Neural cell (in vitro differentiated cells): Measurements from ENCODE around the gene KIF6.

Source experiments
- EP300 ChIP-seq: fragments of 450-650 bp; conservative IDR thresholded peaks from 2 replicates; pipeline ENCODE4 v1.6.1; 2014; ENCODE audit warnings: antibody characterized with exemption, mild to moderate bottlenecking, moderate library complexity; ENCODE audit not compliant: poor library complexity, severe bottlenecking
- EZH2 ChIP-seq: fragments of 200-600, 300-800 bp; shearing (Covaris generic), sonication (generic); IDR thresholded peaks from 2 replicates; pipeline ENCODE4 v1.6.1; 2014; ENCODE audit warnings: antibody characterized with exemption, low read length, borderline replicate concordance, mild to moderate bottlenecking; ENCODE audit not compliant: insufficient read depth, poor library complexity, severe bottlenecking
- MXI1 ChIP-seq: fragments of 450-650 bp; conservative IDR thresholded peaks from 2 replicates; pipeline ENCODE4 v1.6.1; 2014; ENCODE audit warnings: antibody characterized with exemption, mild to moderate bottlenecking; ENCODE audit not compliant: poor library complexity, severe bottlenecking
- POLR2AphosphoS5 ChIP-seq: IDR thresholded peaks from 2 replicates; pipeline ENCODE4 v1.6.1; 2012
- RAD21 ChIP-seq: fragments of 450-650 bp; conservative IDR thresholded peaks from 2 replicates; pipeline ENCODE4 v1.6.1; 2014; ENCODE audit warnings: antibody characterized with exemption, mild to moderate bottlenecking, moderate library complexity
- REST ChIP-seq: IDR thresholded peaks from 2 replicates; pipeline ENCODE4 v1.6.1; 2012; ENCODE audit warnings: borderline replicate concordance
- TAF1 ChIP-seq: IDR thresholded peaks from 2 replicates; pipeline ENCODE4 v1.6.1; 2012; ENCODE audit warnings: low read depth
- TF ChIP-seq, protein P1 (sequence below): fragments of 450-650 bp; IDR thresholded peaks from 2 replicates; pipeline ENCODE4 v1.5.1; 2014; ENCODE audit warnings: antibody characterized with exemption, mild to moderate bottlenecking, moderate library complexity; ENCODE audit not compliant: poor library complexity, severe bottlenecking

DNA sequence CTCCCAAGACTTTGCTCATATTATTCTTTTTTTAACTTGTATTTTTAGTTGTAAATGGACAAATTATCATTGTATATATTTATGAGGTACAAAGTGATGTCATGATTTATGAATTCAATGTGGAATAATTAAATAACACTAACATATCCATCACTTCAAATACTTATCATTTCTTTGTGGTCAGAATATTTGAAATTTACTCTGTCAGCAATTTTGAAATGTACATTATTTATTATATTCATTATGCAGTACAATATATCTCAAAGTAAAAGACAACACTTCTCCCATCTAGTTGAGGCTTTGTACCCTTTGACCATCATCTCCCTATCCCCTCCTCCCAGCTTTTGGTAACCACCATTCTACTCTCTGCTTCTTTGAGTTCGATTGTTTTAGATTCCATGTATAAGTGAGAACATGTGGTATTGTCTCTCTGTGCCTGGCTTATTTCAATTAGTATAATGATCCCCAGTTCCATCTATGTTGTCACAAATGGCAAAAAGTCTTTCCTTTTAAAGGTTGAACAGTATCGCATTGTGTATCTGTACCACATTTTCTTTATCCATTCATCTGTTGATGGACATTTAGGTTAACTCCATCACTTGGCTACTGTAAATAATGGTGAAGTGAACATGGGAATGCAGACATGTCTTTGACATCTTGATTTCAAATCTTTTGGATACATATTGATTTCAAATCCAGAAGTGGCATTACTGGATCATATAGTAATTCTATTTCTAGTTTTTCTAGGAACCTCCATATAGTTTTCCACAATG lies 197.2 kb downstream of the KIF6 start:
- TF ChIP-seq, protein P1, sequence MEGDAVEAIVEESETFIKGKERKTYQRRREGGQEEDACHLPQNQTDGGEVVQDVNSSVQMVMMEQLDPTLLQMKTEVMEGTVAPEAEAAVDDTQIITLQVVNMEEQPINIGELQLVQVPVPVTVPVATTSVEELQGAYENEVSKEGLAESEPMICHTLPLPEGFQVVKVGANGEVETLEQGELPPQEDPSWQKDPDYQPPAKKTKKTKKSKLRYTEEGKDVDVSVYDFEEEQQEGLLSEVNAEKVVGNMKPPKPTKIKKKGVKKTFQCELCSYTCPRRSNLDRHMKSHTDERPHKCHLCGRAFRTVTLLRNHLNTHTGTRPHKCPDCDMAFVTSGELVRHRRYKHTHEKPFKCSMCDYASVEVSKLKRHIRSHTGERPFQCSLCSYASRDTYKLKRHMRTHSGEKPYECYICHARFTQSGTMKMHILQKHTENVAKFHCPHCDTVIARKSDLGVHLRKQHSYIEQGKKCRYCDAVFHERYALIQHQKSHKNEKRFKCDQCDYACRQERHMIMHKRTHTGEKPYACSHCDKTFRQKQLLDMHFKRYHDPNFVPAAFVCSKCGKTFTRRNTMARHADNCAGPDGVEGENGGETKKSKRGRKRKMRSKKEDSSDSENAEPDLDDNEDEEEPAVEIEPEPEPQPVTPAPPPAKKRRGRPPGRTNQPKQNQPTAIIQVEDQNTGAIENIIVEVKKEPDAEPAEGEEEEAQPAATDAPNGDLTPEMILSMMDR, result no peak
- no peak for TF ChIP-seq EZH2
- no peak for TF ChIP-seq EP300
- no peak for TF ChIP-seq REST
- no peak for TF ChIP-seq TAF1
- no peak for TF ChIP-seq POLR2AphosphoS5
- TF ChIP-seq MXI1, result no peak
- TF ChIP-seq RAD21, result no peak
